DOHH2 (cell line): ENCODE data around the gene ICOSLG.
"Not testable (repeated sequence)": the region's sequence is repeated elsewhere in the genome, so short reads cannot be mapped to it uniquely, and the experiment has no call there.

ENCODE experiments used
- H3F3A ChIP-seq: fragments of 200-600 bp; sonication (generic), shearing (Covaris generic); 2 replicates; pipeline ENCODE4 v1.6.0; 2016; ENCODE audit warnings: antibody characterized with exemption, mild to moderate bottlenecking; ENCODE audit not compliant: control insufficient read depth, insufficient read depth
- H3K27ac ChIP-seq: fragments of 200-600 bp; sonication (generic); 2 replicates; pipeline ENCODE4 v1.5.1; 2014; ENCODE audit warnings: low read depth, mild to moderate bottlenecking, low read length, moderate library complexity
- H3K27me3 ChIP-seq: fragments of 200-600 bp; sonication (generic); 2 replicates; pipeline ENCODE4 v1.6.1; 2014; ENCODE audit warnings: mild to moderate bottlenecking, low read length, mixed read lengths; ENCODE audit not compliant: control insufficient read depth
- H3K36me3 ChIP-seq: fragments of 200-600 bp; sonication (generic); 2 replicates; pipeline ENCODE4 v1.6.1; 2014; ENCODE audit warnings: mild to moderate bottlenecking, low read length, moderate library complexity, mixed read lengths; ENCODE audit not compliant: control insufficient read depth
- H3K4me1 ChIP-seq: fragments of 200-600 bp; sonication (generic); 2 replicates; pipeline ENCODE4 v1.6.1; 2014; ENCODE audit warnings: mild to moderate bottlenecking, low read length, mixed read lengths; ENCODE audit not compliant: control insufficient read depth
- H3K4me2 ChIP-seq: fragments of 200-600 bp; sonication (generic); 2 replicates; pipeline ENCODE4 v1.6.0; 2014; ENCODE audit warnings: mild to moderate bottlenecking, low read length, moderate library complexity
- H3K4me3 ChIP-seq: fragments of 200-600 bp; sonication (generic); 2 replicates; pipeline ENCODE4 v1.5.1; 2014; ENCODE audit warnings: mild to moderate bottlenecking, low read length, mixed read lengths
- H3K79me2 ChIP-seq: fragments of 200-600 bp; sonication (generic); 2 replicates; pipeline ENCODE4 v1.6.1; 2014; ENCODE audit warnings: mild to moderate bottlenecking, low read length, mixed read lengths; ENCODE audit not compliant: control insufficient read depth
- H3K9me2 ChIP-seq: fragments of 200-600 bp; sonication (generic); replicated peaks from 2 replicates; pipeline ENCODE4 v1.6.1; 2014; ENCODE audit warnings: mild to moderate bottlenecking, low read length, mixed read lengths; ENCODE audit not compliant: control insufficient read depth
- H3K9me3 ChIP-seq: fragments of 200-600 bp; sonication (generic); 2 replicates; pipeline ENCODE4 v1.6.1; 2014; ENCODE audit warnings: antibody characterized with exemption, low read length, mixed read lengths; ENCODE audit not compliant: control insufficient read depth, insufficient read depth
- H4K20me1 ChIP-seq: fragments of 200-600 bp; sonication (generic); 2 replicates; pipeline ENCODE4 v1.6.0; 2014; ENCODE audit warnings: low read depth, mild to moderate bottlenecking, antibody characterized with exemption, low read length, moderate library complexity; ENCODE audit not compliant: control insufficient read depth, insufficient read depth
- EZH2phosphoT487 ChIP-seq: fragments of 200-600 bp; sonication (generic); IDR thresholded peaks from 2 replicates; pipeline ENCODE4 v1.6.1; 2017; ENCODE audit warnings: borderline replicate concordance, mild to moderate bottlenecking, antibody characterized with exemption, low read length, moderate library complexity, mixed read lengths
- TF ChIP-seq, protein P1 (sequence below): fragments of 200-600 bp; sonication (generic); IDR thresholded peaks from one replicate; pipeline ENCODE4 v1.5.1; 2014; ENCODE audit warnings: antibody characterized with exemption, mild to moderate bottlenecking, low read depth, low read length; ENCODE audit not compliant: poor library complexity, severe bottlenecking

The ICOSLG gene

DNA sequence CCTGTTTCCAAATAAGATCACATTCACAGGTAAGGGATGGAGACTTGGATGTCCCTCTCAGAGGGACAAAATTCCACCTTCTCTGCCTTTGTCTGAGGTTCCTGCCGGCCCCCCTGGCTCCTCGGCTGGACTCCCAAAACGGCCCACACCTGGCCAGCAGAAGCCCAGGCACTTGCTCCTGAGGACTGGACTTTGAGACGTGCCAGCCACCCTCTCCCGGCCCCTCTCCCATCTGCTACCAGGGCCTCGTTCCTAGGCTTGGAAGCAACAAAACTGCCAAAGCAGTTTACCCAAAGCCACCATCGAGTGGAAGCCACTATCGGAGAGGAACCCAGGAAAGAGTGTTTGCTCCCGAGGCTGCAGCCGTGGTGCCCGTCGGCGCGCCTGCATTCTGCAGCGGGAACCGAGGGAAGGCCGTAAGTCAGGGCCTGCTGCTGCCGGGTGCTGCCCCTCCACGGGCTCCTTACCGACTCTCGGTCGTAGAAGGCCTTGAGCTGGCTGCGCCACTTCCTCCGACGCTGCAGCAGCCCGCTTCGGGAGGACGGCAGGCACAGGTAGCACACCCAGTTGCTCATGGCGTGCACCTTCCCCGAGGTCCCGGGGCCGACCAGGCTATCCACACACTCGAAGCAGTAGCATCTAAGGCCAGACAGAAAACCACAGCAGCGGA lies 17.4 kb upstream of the ICOSLG start:
- Histone ChIP-seq H3K36me3 (no peaks in the 10 kb centered on the region), H3K4me2 (no peak overlapping the region), H3K4me1 (no peaks in the 10 kb centered on the region), H3K79me2 (no peaks in the 10 kb centered on the region), H4K20me1 (no peaks in the 10 kb centered on the region), H3K27me3 (peaks cover 19% of the 10 kb centered on the region), H3K4me3 (no peak overlapping the region), H3K27ac (no peak overlapping the region), H3K9me3 (no peaks in the 10 kb centered on the region), H3F3A (no peaks in the 10 kb centered on the region), H3K9me2 (no peaks in the 10 kb centered on the region)
- TF ChIP-seq, protein P1, sequence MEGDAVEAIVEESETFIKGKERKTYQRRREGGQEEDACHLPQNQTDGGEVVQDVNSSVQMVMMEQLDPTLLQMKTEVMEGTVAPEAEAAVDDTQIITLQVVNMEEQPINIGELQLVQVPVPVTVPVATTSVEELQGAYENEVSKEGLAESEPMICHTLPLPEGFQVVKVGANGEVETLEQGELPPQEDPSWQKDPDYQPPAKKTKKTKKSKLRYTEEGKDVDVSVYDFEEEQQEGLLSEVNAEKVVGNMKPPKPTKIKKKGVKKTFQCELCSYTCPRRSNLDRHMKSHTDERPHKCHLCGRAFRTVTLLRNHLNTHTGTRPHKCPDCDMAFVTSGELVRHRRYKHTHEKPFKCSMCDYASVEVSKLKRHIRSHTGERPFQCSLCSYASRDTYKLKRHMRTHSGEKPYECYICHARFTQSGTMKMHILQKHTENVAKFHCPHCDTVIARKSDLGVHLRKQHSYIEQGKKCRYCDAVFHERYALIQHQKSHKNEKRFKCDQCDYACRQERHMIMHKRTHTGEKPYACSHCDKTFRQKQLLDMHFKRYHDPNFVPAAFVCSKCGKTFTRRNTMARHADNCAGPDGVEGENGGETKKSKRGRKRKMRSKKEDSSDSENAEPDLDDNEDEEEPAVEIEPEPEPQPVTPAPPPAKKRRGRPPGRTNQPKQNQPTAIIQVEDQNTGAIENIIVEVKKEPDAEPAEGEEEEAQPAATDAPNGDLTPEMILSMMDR = no peak
- TF ChIP-seq EZH2phosphoT487 = no peak

DNA sequence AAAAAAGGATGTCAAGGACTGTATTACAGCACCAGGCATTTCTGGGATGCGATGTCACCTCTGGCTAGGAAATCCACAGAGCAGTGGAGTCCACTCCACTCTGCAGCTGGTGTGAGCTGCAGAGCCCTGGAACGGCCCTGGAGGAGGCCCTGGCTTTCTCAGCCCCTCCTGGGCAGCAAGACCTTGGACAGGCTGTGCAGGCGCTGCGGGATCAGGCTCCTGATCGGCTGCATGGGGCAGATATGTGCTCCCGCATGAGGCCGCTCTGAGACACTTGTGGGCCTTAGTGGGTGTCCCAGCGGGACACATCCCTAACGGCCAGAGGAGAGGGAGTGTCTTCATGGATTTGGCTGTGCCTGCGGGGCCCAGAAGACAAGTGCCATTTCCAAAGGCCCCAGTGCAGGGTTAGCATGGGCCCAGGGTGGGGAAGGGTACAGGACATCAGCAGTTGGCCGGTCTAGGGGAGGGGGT lies 14.8 kb upstream of the ICOSLG start:
- H3K9me2 ChIP-seq = no peaks in the 10 kb centered on the region
- H4K20me1 ChIP-seq = no peaks in the 10 kb centered on the region
- TF ChIP-seq EZH2phosphoT487 = no peak
- TF ChIP-seq, protein P1 = no peak

DNA sequence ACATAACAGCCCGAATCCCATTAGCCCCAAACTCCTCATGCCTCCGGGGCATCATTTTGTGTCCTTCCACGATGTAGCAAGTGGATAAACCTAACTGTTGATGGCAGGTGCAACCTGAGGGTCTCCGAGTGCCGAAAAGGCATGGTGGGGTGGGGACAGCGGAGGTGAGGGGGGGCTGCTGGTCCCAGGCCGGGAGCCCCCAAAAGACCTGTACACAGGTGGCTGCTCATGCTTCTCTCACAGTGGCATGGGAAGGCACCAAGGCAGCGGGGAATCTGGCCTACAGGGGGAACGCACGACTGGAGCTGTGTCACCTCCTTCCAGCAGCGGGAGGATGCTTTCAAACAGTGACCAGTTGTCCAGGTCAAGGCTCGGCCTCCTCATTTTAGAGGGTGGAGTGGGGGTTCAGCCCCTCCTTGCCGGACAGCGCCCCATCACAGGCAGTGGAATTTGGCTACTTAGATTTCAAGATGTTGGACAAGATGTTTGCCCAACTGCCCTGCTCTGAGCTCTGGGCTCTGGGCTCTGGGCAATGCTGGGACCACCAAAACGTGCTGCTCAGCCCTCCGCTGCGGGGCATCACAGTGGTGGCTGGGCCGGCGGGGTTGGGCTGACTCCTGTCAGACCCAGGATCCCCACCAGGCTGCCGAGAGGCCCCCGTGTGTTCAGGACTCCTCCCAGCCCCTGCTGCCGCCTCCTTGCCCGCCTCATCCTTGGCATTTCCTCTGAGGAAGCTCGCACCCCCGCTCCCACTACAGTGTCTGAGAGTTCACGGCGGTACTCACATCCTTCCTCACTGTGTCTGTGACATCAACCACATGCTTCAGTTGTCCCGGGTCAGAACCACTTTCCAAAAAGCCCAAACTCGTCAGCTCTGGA lies 13.3 kb upstream of the ICOSLG start:
- no peaks in the 10 kb centered on the region for H3K9me2 ChIP-seq
- no peak overlapping the region for H3K4me2 ChIP-seq
- no peaks in the 10 kb centered on the region for H3K79me2 ChIP-seq
- no peak for TF ChIP-seq EZH2phosphoT487
- TF ChIP-seq, protein P1 = no peak
- no peaks in the 10 kb centered on the region for H3K36me3 ChIP-seq
- H3K4me1 ChIP-seq = no peaks in the 10 kb centered on the region
- H4K20me1 ChIP-seq = no peaks in the 10 kb centered on the region
- no peaks in the 10 kb centered on the region for H3F3A ChIP-seq
- no peak overlapping the region for H3K27ac ChIP-seq
- no peak overlapping the region for H3K4me3 ChIP-seq
- no peaks in the 10 kb centered on the region for H3K9me3 ChIP-seq
- H3K27me3 ChIP-seq = peaks cover 15% of the 10 kb centered on the region

More for the DNA sequence above, 14.8 kb upstream of the ICOSLG start:
- no peak overlapping the region for H3K4me3 ChIP-seq
- no peaks in the 10 kb centered on the region for H3K9me3 ChIP-seq
- no peaks in the 10 kb centered on the region for H3K79me2 ChIP-seq
- no peaks in the 10 kb centered on the region for H3F3A ChIP-seq
- H3K27ac ChIP-seq = no peak overlapping the region
- H3K36me3 ChIP-seq = no peaks in the 10 kb centered on the region
- H3K4me1 ChIP-seq = no peaks in the 10 kb centered on the region
- H3K27me3 ChIP-seq = peaks cover 15% of the 10 kb centered on the region
- no peak overlapping the region for H3K4me2 ChIP-seq

DNA sequence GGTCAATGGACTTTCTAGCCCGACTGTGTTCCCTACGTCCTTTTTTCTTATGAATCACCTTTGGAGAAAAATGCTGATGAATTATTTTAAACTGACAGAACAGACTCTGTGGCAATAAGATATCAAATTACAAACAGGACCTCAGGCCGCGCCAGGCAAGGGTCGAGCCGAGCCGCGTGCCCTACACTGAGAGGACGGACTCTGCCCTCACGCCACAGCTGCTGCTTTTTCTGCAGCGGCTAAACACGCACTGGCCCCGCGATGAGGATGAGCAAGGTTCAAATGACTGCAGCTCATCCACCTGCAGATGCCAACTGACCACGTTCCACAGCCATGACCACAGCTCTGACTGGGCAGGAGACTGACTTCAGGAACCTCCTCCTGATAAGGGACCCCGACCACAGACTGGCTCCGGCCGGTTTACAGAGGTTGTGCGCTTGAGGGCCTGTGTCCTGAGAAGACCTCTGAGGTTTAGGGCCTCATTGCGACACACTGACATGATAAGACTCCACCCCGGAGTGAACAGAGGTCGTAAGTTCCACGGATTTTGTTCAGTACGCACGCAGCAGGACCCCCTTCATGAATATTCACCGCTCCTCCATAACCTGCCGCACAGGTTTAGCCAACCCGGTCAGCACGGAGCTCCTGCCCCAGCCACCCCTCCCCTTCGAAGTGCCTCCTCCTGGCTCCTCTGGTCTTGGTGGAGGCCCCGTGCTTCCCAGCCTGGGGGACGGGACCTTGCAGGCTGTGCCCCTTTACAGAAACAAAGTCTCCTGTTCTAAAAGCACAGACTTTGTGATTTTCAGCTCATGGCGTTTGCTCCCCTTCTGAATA lies 8.7 kb upstream of the ICOSLG start:
- not testable (repeated sequence) for H3K36me3 ChIP-seq, H3K9me2 ChIP-seq, H4K20me1 ChIP-seq, H3K9me3 ChIP-seq, H3K4me2 ChIP-seq, H3K27ac ChIP-seq, H3K4me3 ChIP-seq, H3K27me3 ChIP-seq, H3K79me2 ChIP-seq, H3F3A ChIP-seq, H3K4me1 ChIP-seq

DNA sequence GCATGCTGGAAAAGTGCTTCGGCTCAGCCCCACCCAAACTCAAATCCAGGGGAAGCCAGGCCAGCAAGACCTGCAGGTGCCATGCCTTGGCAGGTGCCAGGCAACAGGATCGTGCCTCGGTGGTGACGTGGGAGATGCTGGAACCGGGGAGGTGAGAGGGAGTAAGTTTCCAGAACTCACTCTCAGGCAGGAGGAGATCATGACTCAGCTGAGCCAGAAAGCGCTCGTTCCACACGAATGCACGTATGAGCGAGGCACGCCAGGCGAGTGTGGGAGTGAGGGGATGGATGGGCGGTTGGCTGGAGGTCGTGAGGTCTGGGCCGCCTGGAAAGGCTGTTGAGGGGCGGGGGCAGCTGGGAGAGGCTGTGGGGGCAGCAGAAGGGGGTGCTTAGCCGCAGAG lies 7.2 kb upstream of the ICOSLG start:
- H4K20me1 ChIP-seq, H3K4me1 ChIP-seq, H3K27ac ChIP-seq, H3K9me3 ChIP-seq, H3F3A ChIP-seq, H3K9me2 ChIP-seq, H3K79me2 ChIP-seq, H3K4me2 ChIP-seq, H3K4me3 ChIP-seq, H3K27me3 ChIP-seq, H3K36me3 ChIP-seq: not testable (repeated sequence)
